ENCODE data around the gene GON7.
A peak's percentile ranks its signal among the peaks of the same experiment; 100 is the strongest.
"Not testable (repeated sequence)": the region's sequence is repeated elsewhere in the genome, so short reads cannot be mapped to it uniquely, and the experiment has no call there.

Gene GON7, protein sequence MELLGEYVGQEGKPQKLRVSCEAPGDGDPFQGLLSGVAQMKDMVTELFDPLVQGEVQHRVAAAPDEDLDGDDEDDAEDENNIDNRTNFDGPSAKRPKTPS

DNA sequence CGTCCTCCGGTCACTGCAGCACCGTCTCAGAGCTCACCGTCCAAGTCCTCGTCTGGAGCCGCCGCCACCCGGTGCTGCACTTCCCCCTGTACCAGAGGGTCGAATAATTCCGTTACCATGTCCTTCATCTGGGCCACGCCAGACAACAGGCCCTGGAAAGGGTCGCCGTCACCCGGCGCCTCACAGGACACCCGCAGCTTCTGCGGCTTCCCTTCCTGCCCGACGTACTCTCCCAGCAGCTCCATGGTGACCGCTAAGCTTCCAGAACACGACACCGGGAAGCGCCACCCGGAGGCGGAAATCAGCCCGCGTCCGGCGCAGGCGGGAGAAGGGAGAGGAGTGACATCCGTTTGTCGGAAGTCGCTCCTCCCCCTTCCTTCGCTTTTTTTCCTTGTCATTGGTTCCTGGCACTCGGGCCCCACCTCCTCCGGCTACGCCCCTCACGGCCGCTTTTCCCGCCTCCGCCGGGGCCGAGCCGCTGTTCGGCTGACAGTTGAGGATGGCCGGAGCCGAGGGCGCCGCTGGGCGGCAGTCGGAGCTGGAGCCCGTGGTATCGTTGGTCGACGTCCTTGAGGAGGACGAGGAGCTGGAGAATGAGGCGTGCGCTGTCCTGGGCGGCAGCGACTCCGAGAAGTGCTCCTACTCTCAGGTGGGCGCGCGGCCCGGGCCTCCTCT lies at the start of gene GON7, which contains the start of gene UBR7:
GON7 (minus strand) TSS at position 273 of the 675 bp plus-strand sequence; CDS start at position 245, 28 bp downstream.
UBR7 (plus strand) TSS at position 464 of the 675 bp plus-strand sequence; CDS start at position 500, 36 bp downstream.
- DNase-seq (ENCODE audit: low read depth), result peak; percentile 95

DNA sequence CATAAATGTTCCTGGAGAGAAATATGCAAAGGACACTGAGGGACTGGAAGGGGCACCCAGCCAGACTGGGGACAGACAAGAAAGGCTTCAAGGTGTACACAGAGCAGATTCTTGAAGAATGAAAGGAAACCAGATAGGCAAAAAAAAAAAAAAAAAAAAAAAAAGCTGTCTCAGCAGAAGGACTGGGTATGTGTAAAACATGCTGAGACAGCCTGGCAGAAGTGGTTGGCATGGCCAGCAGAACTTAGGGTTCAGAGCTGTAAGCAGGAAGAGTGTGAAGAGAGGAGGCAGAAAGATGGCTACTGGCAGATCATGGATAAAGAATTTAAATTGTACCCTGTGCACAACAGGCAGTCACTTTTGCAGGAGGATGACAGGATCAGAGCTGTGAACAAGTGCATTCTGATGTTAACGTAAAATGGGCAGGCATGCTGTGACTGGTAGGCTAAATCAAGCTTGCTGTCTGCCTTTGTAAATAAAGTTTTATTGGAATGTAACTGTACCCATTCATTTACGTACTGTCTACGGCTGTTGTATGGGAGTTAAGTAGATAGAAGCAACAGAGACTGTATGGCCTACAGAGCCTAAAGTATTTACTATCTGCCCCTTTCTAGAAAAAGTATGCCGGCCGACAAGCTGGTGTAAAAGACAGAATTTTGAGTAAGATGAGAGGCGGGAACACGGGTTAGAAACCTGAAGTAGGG lies 42.4 kb upstream of the GON7 start:
- DNase-seq (ENCODE audit: low read depth), result no peak

DNA sequence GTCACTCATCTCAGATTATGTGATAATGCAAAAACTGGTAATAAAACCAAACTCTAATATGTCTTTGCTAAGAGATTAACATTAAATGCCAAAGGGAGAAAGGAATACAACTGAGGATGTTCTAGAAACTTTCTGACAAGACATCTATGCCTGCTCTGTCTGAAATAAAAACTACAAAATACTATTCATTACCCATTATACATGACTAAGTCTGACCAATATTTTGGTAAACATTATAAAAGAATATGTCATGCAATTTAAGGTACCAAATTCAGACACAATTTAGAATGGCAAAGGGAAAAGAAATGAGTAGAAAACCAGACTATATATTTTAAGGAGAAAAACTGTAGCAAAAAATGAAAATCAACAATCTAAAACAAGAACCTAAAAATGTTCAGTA lies 39.7 kb upstream of the GON7 start:
- DNase-seq (ENCODE audit: low read depth), result no peak

GRCh38 chr14:93245764-93246420 lies 39.0 kb upstream of the GON7 start:
- DNase-seq (ENCODE audit: low read depth), result peak; percentile 60

DNA sequence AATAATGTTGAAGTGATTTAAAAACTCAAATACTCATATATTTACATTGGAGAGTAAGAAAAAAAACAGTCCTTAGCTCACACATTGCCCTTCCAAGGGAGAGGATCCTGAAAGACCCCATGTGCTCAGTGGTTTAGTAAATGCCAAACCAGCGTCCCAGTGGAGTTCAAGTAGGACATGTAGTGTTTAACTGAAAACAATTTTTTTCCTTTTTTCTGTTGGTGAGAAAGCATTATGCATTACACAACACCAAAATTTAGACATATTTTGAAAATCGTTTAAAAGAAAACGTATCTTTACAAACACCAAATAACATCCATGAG lies 33.8 kb upstream of the GON7 start:
- DNase-seq (ENCODE audit: low read depth), result no peak

GRCh38 chr14:93239869-93240677 lies 33.2 kb upstream of the GON7 start:
- peak; percentile 71 for DNase-seq (ENCODE audit: low read depth)

- peak; percentile 77 for DNase-seq (ENCODE audit: low read depth)
Observed at GRCh38 chr14:93234798-93235197, 27.9 kb upstream of the GON7 start.

DNA sequence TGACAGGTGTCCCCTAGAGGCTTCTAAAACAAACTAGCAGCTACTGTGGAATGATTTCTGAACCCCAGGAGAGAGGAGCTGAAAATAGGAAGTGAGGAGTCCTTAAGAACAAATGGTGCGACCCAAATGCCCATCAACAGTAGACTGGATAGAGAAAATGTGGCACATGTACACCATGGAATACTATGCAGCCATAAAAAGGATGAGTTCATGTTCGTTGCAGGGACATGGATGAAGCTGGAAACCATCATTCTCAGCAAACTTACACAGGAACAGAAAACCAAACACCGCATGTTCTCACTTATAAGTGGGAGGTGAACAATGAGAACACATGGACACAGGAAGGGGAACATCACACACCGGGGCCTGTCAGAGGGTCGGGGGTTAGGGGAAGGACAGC lies 26.2 kb upstream of the GON7 start:
- DNase-seq (ENCODE audit: low read depth), result not testable (repeated sequence)

DNA sequence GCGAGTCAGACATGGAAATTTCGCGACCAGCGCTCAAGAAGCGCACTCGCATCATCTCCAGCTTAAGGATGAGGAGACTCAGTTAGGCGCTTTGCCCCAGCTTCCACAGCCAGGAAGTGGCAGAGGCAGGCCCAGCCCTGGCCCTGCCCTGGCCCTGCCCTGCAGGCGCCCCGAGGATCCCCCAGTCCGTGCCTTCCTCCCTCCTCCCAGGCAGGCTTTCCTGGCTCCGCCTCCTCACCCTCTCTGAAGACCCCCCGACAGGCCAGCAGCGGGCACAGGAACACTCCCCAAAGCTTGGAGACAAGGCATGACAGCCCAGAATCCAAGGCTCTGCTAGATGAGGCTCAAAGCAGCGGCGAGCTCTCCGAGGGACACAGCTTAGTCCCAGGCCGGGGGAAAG lies 25.3 kb upstream of the GON7 start:
- no peak for DNase-seq (ENCODE audit: low read depth)

DNA sequence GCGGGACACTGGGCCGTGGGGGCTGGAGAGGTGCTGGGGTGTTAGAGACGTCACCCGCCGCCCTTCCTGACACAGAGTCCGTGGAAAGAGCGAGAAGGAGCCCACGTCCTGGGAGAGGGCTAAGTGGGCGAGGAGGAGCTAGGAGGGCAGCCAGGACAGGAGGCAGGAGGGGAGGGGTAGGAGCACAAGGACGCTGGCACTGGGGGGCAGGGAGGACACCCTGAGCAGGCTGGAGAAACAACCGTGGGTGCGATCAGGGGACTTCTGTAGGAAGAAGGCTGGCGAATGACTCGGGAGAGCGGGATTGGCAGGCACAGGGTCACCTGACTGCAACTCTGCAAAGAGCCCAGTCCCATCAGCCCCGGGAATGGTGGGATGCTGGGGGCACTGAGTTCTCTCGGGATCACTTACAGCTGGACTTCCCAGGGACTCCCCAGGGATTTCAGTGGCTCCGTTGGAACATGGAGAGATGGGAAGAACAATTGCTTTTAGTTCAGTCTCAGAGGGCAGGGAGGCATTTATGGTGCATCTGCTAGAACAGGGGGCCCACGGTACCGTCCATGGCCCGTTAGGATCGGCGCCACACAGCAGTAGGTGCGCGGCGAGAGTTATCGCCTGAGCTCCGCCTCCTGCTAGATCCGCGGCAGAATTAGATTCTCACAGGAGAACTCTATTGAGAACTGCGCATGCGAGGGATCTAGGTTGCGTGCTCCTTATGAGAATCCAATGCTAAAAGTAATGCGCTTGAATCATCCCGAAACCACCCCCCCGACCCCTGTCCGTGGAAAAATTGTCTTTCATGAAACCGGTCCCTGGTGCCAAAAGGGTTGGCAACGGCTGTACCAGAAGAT lies 24.5 kb upstream of the GON7 start:
- DNase-seq (ENCODE audit: low read depth), result peak; percentile 44

DNA sequence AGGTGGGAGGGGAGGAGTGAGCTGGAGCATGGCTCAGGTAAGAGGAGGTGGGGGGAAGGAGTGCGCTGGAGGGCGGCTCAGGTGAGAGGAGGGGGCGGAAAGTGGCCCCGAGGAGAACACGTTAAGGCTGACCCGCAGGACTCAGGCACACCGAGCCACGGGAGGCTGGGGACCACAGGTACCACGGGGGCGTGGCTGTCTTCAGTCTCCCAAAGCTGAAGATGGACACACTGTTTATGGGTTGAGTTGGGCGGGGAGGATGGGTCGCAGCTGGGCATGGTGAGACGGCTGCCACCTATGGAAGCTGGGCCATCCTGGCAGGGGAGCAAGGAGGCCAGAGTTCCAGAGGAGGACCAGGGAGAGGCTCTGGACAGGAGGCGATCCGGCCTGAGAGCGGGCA lies 23.7 kb upstream of the GON7 start:
- DNase-seq (ENCODE audit: low read depth), result no peak

DNA sequence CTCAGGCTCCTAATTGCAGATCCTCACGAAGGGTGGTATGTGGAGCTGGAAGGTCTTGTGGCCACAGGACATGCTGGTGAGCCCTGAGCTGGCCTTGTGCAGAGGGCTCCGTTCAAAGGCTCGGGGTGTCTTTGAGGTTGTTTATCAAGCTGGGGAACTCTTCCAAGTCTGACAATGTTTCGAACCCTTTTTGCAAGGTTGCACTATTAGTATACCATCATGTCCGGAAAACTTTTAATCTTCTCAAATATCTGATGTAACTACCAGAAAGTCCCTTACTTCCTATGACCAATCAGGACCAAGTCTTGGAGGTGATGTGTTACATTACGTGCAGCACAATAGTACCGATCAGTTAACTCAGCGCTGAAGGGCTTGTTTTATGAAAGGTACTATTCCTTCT lies 21.7 kb upstream of the GON7 start:
- no peak for DNase-seq (ENCODE audit: low read depth)

GRCh38 chr14:93223565-93223964 lies 16.7 kb upstream of the GON7 start:
- no peak for DNase-seq (ENCODE audit: low read depth)

- DNase-seq (ENCODE audit: low read depth), result no peak
Observed at GRCh38 chr14:93220509-93220908, 13.6 kb upstream of the GON7 start.

DNA sequence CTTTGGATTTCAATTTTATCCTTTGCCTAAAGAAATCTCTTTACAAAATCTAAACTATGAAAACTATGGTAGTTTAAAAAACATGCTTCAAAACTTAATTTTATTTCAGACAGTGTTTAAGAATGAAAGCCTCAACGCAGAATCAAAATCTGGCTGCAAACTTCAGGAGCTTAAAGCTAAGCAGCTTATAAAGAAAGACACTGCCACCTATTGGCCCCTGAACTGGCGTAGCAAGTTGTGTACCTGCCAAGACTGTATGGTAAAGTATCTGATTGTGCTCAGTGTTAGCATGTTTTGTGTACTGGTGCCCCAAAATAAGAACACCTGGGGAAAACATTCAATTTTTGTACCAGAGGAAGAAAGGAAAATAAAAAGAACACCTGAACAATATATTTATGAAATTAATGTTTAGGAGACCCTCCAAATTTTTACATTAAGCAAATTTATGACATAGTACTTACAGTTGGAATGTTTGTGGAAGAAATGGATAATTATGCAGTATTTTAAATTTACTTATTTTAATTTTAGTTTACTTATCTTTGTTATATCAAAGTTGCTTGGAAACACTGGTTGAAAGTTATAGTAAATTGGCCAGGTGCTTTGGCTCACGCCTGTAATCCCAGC lies 12.3 kb upstream of the GON7 start:
- DNase-seq (ENCODE audit: low read depth), result peak; percentile 73

- no peak for DNase-seq (ENCODE audit: low read depth)
Observed at GRCh38 chr14:93214598-93214997, 7.7 kb upstream of the GON7 start.

GRCh38 chr14:93212432-93212831 lies 5.6 kb upstream of the GON7 start:
- DNase-seq (ENCODE audit: low read depth), result no peak

DNA sequence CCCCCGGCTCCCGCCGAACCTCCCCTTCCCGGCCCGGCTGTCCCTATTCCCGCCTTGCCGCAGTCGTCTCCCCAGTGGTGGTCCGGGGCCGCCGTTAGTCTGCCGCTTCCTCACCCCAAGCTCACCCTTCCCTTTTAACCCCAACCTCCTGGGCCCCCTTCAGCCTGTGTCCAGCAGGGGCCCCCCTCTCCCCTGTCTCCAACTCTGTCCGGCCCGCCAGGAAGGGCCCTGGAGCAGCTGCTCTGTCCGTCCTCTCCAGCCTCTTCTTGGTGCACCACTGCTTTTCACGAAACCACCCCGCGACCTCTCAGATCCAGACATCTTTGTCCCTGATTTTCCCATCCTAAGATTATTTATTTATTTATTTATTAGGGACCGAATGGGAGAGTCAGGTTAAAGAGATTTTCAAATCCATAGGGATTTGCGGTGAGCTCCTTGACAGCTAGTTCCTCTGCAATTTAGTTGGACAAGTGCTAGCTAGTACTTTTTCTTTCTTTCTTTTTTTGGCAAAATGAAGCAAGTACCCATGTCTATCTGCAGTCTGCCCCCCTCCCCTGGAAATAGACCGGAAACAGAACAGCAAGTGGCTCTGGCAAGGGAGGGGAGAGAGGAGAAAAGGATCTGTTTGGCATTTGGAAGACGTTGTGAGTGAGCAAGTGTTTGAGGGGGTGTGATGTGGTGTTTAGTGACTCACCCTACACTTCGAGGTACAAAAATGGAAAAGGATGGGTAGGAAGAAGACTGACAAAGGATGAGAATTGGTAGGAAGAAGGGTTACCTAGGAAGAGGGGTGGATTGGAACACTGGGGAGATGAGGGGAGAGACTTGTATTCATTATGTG lies 823 bp upstream of the GON7 start:
- peak; percentile 44 for DNase-seq (ENCODE audit: low read depth)

- peak; percentile 68 for DNase-seq (ENCODE audit: low read depth)
Observed at GRCh38 chr14:93201155-93201704, 5.6 kb downstream of the GON7 start.
